Aorta (tissue), 5 donors: ENCODE measurements around the gene CAMSAP1. TPM values are rescaled to one million over a fixed set of nuclear protein-coding genes. Genes with fewer than 3 reads are reported as not detected.

Experiments used
- ATAC-seq: fragments of 200-7000 bp; cut with Tn5 transposase; one replicate; pipeline ENCODE4 v1.9.1; 2022; ENCODE audit warnings: moderate library complexity; ENCODE audit not compliant: low FRiP score
- DNase-seq, 2 donors: peaks; one replicate each; pipeline ENCODE4 v3.0.0-alpha.2; 2020
- H3K27ac ChIP-seq, 2 donors: one replicate each; pipeline ENCODE4 v1.5.1; 2013; ENCODE audit warnings: low read length in 2 of 2, mild to moderate bottlenecking in 2 of 2, moderate library complexity in 2 of 2, control low read depth in 1 of 2, inconsistent platforms in 1 of 2, low read depth in 1 of 2
- H3K27me3 ChIP-seq, 2 donors: one replicate each; pipeline ENCODE4 v1.6.1; 2013; ENCODE audit warnings: control low read depth in 1 of 2, low read length in 1 of 2, mild to moderate bottlenecking in 1 of 2, moderate library complexity in 1 of 2; ENCODE audit not compliant: insufficient read depth in 2 of 2, control insufficient read depth in 1 of 2
- H3K36me3 ChIP-seq, 2 donors: one replicate each; pipeline ENCODE4 v1.6.1; 2013; ENCODE audit warnings: control low read depth in 1 of 2, low read length in 1 of 2, mild to moderate bottlenecking in 1 of 2; ENCODE audit not compliant: insufficient read depth in 2 of 2, control insufficient read depth in 1 of 2
- H3K4me1 ChIP-seq, 2 donors: one replicate each; pipeline ENCODE4 v1.6.1; 2013; ENCODE audit warnings: low read length in 2 of 2, control low read depth in 1 of 2, mild to moderate bottlenecking in 1 of 2, moderate library complexity in 1 of 2; ENCODE audit not compliant: insufficient read depth in 2 of 2, control insufficient read depth in 1 of 2
- H3K4me3 ChIP-seq, 2 donors: one replicate each; pipeline ENCODE4 v1.5.1; 2013; ENCODE audit warnings: low read length in 2 of 2, control low read depth in 1 of 2, mild to moderate bottlenecking in 1 of 2
- H3K9me3 ChIP-seq: one replicate; pipeline ENCODE4 v1.6.1; 2013; ENCODE audit warnings: mild to moderate bottlenecking, low read length; ENCODE audit not compliant: control insufficient read depth
- WGBS, 2 donors: extraction: QIAGEN DNeasy Blood & Tissue Kit; methylation state at CpG; one replicate each; pipeline ENCODE4 v1.1.7; 2013; 5-methylcytosine and 5-hydroxymethylcytosine counted together
- intact Hi-C, 2 donors: fragments of 100-400 bp; cut with DNase I; formaldehyde crosslinking; loops; one replicate each; pipeline versions ENCODE4 v1.14.2 to v1.15.0; 2022
- polyA plus RNA-seq, 2 donors: library from polyadenylated mRNA; stranded (reverse); fragments of 200-250 nt; gene quantifications; one replicate each; pipeline ENCODE4 v1.2.3, GENCODE V29; 2013
- total RNA-seq, 2 donors: library from RNA; stranded (reverse); fragmentation: NEBNext Ultra II Directional; extraction: Animal tissue kit (Norgen Biotek cat#: 25700); gene quantifications; one replicate each; pipeline ENCODE4 v1.2.1, GENCODE V29; 2021
- donor health status: healthy with polysubstance abuse.
- donor health status: Bipolar disorder and iron deficiency.
- donor health status: DM: no; HTN: no; CAD: no.
- donor health status: DM: no; HTN: no; CAD: no.
- donor health status: DM: yes; HTN: yes; CAD: no.

CAMSAP1 gene
- total and polyA plus RNA-seq, 4 donors: 2.5 to 28.0 (median 15.8) TPM

DNA sequence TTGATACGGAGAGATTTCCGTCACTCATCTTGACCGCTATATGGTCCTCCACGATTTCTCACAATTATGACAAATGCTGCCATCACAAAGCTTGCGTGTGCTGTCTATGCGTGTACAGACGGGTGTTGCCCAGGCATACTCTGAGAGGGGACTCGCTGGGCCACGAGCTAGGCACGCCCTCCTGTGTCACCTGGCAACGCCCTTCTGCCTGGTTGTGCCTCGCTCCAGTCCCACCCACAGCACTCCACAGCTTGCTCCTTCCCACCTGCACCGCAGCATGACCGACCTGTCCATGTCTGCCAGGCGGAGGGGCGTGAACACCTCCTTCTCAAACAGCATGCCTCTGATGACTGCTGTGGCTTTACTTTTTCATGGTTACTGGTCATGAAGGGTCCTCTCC lies 55.6 kb downstream of the CAMSAP1 start:
- 92 to 95% methylated on average over 16 of the region's 16 CpGs for WGBS, 2 donors
- intact Hi-C loops: no loop called here
- Histone ChIP-seq H3K27me3 (no peaks in the 10 kb centered on the region), H3K9me3 (no peaks in the 10 kb centered on the region), H3K36me3 (peaks cover 0 to 4% of the 10 kb centered on the region in 2 donors), H3K4me1 (no peaks in the 10 kb centered on the region), H3K27ac (no peak overlapping the region), H3K4me3 (no peak overlapping the region)
- DNase-seq (no peak), ATAC-seq (no peak)

DNA sequence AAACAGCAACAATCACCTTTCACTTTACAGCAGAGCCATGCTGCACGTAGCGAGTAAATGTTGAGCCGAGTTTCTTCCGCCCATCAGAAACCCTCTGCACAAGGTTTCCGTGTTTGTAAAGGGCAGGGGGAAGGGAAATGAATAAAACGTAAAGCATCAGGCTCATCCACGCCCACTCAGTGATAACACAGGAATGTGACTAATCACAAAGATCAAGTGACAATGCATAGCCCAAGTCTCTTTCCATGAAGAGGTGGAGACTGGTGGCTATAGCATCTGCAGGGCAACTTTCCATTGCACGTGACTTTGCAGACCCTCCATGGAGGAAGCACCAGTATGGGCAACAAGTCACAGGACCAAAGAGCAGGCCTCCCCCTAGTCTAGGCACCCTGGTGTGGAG lies 56.6 kb downstream of the CAMSAP1 start:
- Histone ChIP-seq H3K4me3 (no peak overlapping the region), H3K36me3 (peaks cover 0 to 4% of the 10 kb centered on the region in 2 donors), H3K4me1 (no peaks in the 10 kb centered on the region), H3K27ac (no peak overlapping the region), H3K27me3 (no peaks in the 10 kb centered on the region), H3K9me3 (no peaks in the 10 kb centered on the region)
- DNase-seq: no peak
- ATAC-seq: no peak
- WGBS, 2 donors: 71 to 75% methylated on average over 8 of the region's 8 CpGs
- intact Hi-C loops: no loop called here

DNA sequence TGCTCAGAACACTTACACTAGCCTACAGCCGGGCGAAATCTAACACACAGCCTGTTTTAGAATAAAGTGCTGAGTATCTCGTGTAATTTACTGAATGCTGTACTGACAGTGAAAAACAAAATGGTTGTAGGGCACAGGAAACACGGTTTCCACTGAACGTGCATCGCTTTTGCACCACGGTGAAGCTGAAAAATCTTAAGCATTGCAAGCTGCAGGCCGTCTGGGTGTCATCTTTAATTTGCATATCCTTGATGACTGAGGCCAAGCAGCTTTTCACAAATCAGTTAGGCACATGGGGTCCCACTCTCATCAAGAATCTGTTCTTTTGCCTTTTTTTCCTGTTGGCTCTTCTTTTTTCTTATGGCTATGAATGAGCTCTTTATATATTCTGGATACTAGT lies 58.2 kb downstream of the CAMSAP1 start:
- no peaks in the 10 kb centered on the region for H3K9me3 ChIP-seq
- H3K4me3 ChIP-seq: no peak overlapping the region
- no peak overlapping the region for H3K27ac ChIP-seq
- no peaks in the 10 kb centered on the region for H3K27me3 ChIP-seq
- no peaks in the 10 kb centered on the region for H3K4me1 ChIP-seq
- DNase-seq: no peak
- WGBS, 2 donors: 77 to 83% methylated on average over 8 of the region's 8 CpGs
- peaks cover 0 to 4% of the 10 kb centered on the region in 2 donors for H3K36me3 ChIP-seq
- intact Hi-C loops: no loop called here
- ATAC-seq: no peak

DNA sequence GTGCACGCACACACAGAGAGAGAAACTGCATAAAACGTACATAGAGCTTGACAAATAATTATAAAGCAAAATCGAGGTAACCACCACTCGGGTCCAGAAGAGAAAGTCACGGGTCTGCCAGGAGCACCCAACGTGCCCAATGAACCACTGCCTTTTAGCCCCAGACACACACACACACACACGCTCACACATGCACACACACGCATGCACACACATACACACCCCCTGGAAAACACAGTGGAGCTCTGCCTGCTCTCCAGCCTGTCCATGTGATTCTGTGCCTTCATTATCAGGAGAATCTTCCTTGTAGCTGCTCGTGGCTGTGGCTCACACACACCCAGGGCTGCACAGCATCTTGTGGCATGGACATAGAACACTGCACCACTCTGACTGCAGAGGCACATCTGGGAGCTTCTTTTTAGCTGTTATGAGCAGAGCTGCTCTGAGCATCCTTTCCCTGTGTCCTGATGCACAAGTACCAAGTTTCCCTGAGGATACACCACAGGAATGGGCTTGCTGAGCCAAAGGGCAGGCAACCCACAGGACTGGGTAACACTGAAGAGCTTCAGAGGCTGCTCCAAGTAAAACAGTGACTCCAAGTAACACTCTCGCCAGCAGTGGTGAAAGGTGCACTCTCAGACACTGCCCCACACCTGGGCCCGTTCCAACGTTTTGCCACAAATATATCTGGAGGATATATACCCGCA lies 58.9 kb downstream of the CAMSAP1 start:
- ATAC-seq (no peak), DNase-seq (no peak)
- Histone ChIP-seq H3K27me3 (no peaks in the 10 kb centered on the region), H3K36me3 (peaks cover 0 to 4% of the 10 kb centered on the region in 2 donors), H3K4me1 (no peaks in the 10 kb centered on the region), H3K27ac (no peak overlapping the region), H3K4me3 (no peak overlapping the region), H3K9me3 (no peaks in the 10 kb centered on the region)
- intact Hi-C loops: no loop called here
- 84 to 87% methylated on average over 13 of the region's 13 CpGs for WGBS, 2 donors

DNA sequence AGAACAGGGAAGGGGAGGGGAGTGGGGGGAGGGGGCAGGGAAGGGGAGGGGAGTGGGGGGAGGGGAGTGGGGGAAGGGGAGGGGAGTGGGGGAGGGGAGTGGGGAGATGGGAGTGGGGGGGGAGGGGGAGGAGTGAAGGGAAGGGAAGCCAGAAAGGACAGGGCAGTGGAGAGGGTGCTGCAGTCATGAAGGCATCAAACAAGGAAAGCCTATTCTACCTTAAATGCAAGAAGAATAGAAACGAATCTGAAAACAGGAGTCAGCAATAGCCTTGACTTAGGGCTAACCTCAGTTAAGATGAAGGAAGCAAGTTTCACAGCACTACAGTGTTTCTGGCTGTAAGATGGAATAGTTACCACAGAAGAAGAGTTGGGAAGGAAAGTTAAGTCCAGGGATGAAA lies 59.5 kb downstream of the CAMSAP1 start:
- 12 to 36% methylated on average over 1 of the region's 1 CpG for WGBS, 2 donors
- peaks cover 0 to 4% of the 10 kb centered on the region in 2 donors for H3K36me3 ChIP-seq
- H3K9me3 ChIP-seq: no peaks in the 10 kb centered on the region
- DNase-seq (no peak), ATAC-seq (no peak)
- no peak overlapping the region for H3K27ac ChIP-seq
- intact Hi-C loops: no loop called here
- no peak overlapping the region for H3K4me3 ChIP-seq
- H3K27me3 ChIP-seq: no peaks in the 10 kb centered on the region
- no peaks in the 10 kb centered on the region for H3K4me1 ChIP-seq

DNA sequence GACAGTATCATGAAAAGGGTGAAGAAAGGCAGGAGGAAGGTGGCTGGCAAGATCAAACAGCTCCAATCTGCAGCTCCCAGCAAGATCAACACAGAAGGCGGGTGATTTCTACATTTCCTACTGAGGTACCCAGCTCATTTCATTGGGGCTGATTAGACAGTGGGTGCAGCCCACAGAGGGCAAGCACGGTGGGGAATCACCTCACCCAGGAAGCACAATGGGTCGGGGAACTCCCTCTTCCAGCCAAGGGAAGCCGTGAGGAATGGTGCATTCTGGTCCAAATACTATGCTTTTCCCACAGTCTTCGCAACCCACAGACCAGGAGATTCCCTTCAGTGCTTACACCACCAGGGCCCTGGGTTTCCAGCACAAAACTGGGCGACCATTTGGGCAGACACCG lies 66.8 kb downstream of the CAMSAP1 start:
- 92% methylated on average over 7 of the region's 7 CpGs for WGBS, 2 donors
- Histone ChIP-seq H3K27ac (no peak overlapping the region), H3K4me1 (no peaks in the 10 kb centered on the region), H3K4me3 (no peak overlapping the region), H3K9me3 (no peaks in the 10 kb centered on the region), H3K27me3 (no peaks in the 10 kb centered on the region), H3K36me3 (no peaks in the 10 kb centered on the region)
- ATAC-seq: no peak
- intact Hi-C loops: no loop called here
- no peak for DNase-seq

DNA sequence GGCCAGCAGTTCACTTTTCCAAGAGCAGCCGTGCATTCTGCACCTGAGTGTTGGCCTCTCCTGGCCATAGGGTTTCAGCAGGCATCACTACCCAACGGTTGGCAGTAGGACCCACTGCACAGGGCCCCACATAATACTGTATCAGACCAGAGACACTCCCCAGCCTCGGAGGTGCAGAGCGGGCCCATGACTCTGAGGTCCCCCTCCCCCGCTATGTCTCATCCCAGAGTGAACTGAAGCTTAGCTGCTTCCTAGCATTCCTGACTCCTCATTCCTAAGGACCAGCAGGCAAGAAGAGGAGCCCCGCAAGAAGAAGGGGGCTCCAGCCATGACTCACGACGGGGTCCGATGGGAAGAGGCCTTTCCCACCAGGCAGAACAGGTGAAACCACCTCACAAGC lies 67.2 kb downstream of the CAMSAP1 start:
- H3K36me3 ChIP-seq: no peaks in the 10 kb centered on the region
- no peaks in the 10 kb centered on the region for H3K4me1 ChIP-seq
- no peaks in the 10 kb centered on the region for H3K9me3 ChIP-seq
- no peak for DNase-seq
- H3K4me3 ChIP-seq: no peak overlapping the region
- H3K27ac ChIP-seq: no peak overlapping the region
- H3K27me3 ChIP-seq: no peaks in the 10 kb centered on the region
- no peak for ATAC-seq
- intact Hi-C loops: no loop called here
- 95 to 96% methylated on average over 9 of the region's 9 CpGs for WGBS, 2 donors

DNA sequence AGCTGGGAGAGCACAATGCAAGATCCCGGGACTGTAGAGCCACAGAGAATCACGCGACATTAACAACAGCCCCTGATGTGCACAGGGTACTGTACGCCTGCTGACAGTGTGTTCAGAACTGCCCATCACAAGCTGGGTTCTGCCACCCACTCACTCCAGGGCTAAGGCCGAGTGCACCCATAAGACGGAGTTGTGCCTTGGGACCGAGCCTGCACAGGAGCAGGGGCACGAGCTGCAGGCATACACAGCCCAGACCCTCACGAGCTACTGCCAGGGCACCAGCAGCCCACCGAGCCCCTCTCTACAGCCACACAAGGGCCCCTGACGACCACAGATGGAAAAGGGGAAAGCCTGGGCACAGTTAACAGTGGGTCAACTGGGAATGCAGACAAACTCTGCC lies 67.8 kb downstream of the CAMSAP1 start:
- Histone ChIP-seq H3K4me3 (no peak overlapping the region), H3K27me3 (no peaks in the 10 kb centered on the region), H3K9me3 (no peaks in the 10 kb centered on the region), H3K4me1 (no peaks in the 10 kb centered on the region), H3K27ac (no peak overlapping the region), H3K36me3 (no peaks in the 10 kb centered on the region)
- ATAC-seq (no peak), DNase-seq (peak in 1 of 2 donors; percentile 45)
- WGBS, 2 donors: 95 to 97% methylated on average over 11 of the region's 11 CpGs
- intact Hi-C loops: no loop called here

DNA sequence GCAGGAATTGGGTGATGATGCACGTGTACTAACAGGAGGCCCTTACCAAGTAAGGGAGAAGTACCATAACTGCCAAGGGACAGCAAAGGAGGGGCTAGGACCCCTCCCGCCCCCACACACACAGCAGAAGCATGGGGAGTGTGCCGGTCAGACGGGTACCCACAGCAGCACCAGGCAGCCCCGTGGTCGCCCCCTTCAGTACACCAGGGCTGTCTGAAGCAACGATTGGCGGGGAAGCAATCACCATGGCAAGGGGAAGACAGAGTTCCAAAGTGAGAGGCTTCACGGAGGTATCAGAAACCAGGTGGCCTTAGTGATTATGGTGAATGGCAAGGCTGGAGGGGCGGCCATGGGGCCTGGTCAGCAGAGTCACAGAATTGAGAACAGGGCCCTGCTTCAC lies 72.2 kb downstream of the CAMSAP1 start:
- WGBS, 2 donors: 87% methylated on average over 10 of the region's 10 CpGs

More for the DNA sequence above, 72.2 kb downstream of the CAMSAP1 start:
- intact Hi-C loops: no loop called here
- Histone ChIP-seq H3K36me3 (no peaks in the 10 kb centered on the region), H3K27me3 (no peaks in the 10 kb centered on the region), H3K9me3 (no peaks in the 10 kb centered on the region), H3K4me3 (no peak overlapping the region), H3K27ac (no peak overlapping the region), H3K4me1 (no peaks in the 10 kb centered on the region)
- DNase-seq (peak in 1 of 2 donors; percentile 34), ATAC-seq (no peak)
